Activated B cell treated with CpG ODN at 0.5 μM for 24 hours (primary cell): ENCODE data around the gene CHRNA9. TPM values are rescaled to one million over a fixed set of nuclear protein-coding genes. Genes with fewer than 3 reads are reported as not detected.

ENCODE experiments used
- ATAC-seq: fragments of 200-7000 bp; cut with Tn5 transposase; one replicate; pipeline ENCODE4 v1.10.0; 2021; ENCODE audit warnings: low read depth, mild to moderate bottlenecking, moderate library complexity
- CTCF ChIA-PET: fragments of 350-600 bp; sonication (Branson Sonifier 250); formaldehyde crosslinking; loops from one replicate; lab custom pipeline; 2021; ENCODE audit warnings: antibody characterized with exemption; lab: Charles Lee
- POLR2A ChIA-PET: fragments of 350-600 bp; sonication (Branson Sonifier 250); formaldehyde crosslinking; loops from one replicate; lab custom pipeline; 2021; ENCODE audit warnings: antibody characterized with exemption; lab: Charles Lee
- DNase-seq: peaks from one replicate; pipeline ENCODE4 v3.0.0; 2022
- H3K27ac Mint-ChIP-seq: one replicate; pipeline ENCODE4 v1.8.0; 2020; ENCODE audit warnings: mixed read lengths
- H3K27me3 Mint-ChIP-seq: one replicate; pipeline ENCODE4 v1.8.0; 2021; ENCODE audit warnings: mixed read lengths
- H3K36me3 Mint-ChIP-seq: one replicate; pipeline ENCODE4 v1.8.0; 2021; ENCODE audit warnings: low read depth, mixed read lengths
- H3K4me1 Mint-ChIP-seq: one replicate; pipeline ENCODE4 v1.8.0; 2021; ENCODE audit warnings: mixed read lengths
- H3K4me3 Mint-ChIP-seq: one replicate; pipeline ENCODE4 v1.8.0; 2020; ENCODE audit warnings: mild to moderate bottlenecking, mixed read lengths
- H3K9me3 Mint-ChIP-seq: one replicate; pipeline ENCODE4 v1.8.0; 2020; ENCODE audit warnings: mixed read lengths
- CTCF ChIP-seq: fragments of 200-600 bp; IDR thresholded peaks from one replicate; pipeline ENCODE4 v1.8.0; 2022; ENCODE audit warnings: antibody characterized with exemption, mild to moderate bottlenecking
- intact Hi-C: fragments of 100-400 bp; cut with micrococcal nuclease; formaldehyde crosslinking; loops from one replicate; pipeline ENCODE4 v1.15.1; 2024
- total RNA-seq: library from RNA; stranded (reverse); gene quantifications from 2 replicates; pipeline ENCODE4 v1.2.3, GENCODE V29; 2022

The CHRNA9 gene
- total RNA-seq, 1 donor from 2014 or later = 0.16 TPM

GRCh38 chr4:40402556-40402955 lies 67.4 kb downstream of the CHRNA9 start:
- ATAC-seq (no peak), DNase-seq (no peak)
- no peak for TF ChIP-seq CTCF
- Mint-ChIP-seq H3K9me3 (peaks cover 10% of the 10 kb centered on the region), H3K27ac (no peak overlapping the region), H3K36me3 (peaks cover 4% of the 10 kb centered on the region), H3K4me1 (no peaks in the 10 kb centered on the region), H3K27me3 (peaks cover 3% of the 10 kb centered on the region), H3K4me3 (no peak overlapping the region)
- POLR2A ChIA-PET = no interaction called here
- intact Hi-C loops = no loop called here
- CTCF ChIA-PET = no interaction called here

- no peak for TF ChIP-seq CTCF
- H3K36me3 Mint-ChIP-seq = peaks cover 7% of the 10 kb centered on the region
- ChIA-PET POLR2A (no interaction called here), CTCF (no interaction called here)
- H3K9me3 Mint-ChIP-seq = peaks cover 13% of the 10 kb centered on the region
- H3K27me3 Mint-ChIP-seq = peaks cover 3% of the 10 kb centered on the region
- no peak overlapping the region for H3K27ac Mint-ChIP-seq
- ATAC-seq (no peak), DNase-seq (no peak)
- no peak overlapping the region for H3K4me3 Mint-ChIP-seq
- intact Hi-C loops = no loop called here
- no peaks in the 10 kb centered on the region for H3K4me1 Mint-ChIP-seq
These were observed 67.9 kb downstream of the CHRNA9 start for GRCh38 chr4:40403081-40403480.

Other genes with a start within 250 kb of the CHRNA9 start
- gene RHOH, start 138.3 kb upstream of the CHRNA9 start, total RNA-seq = 174 and 183 TPM in 2 replicates